ENCODE results near the gene EFCAB6.

EFCAB6 gene

DNA sequence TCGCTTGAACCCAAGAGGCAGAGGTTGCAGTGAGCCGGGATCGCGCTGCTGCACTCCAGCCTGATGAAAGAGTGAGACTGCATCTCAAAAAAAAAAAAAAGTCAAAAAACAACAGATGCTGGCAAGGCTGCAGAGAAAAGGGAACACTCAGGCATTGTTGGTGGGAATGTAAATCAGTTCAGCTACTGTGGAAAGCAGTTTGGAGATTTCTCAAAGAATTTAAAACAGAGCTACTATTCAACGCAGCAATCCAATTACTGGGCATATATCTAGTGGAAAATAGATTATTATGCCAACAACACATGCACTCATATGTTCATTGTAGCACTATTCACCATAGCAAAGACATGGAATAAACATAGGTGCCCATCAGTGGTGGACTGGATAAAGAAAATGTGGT lies 89.7 kb downstream of the EFCAB6 start:
- no peaks in the 10 kb centered on the region for H3K9me3 Mint-ChIP-seq
- no peaks in the 10 kb centered on the region for H3K4me1 Mint-ChIP-seq (ENCODE audit: low read depth)
- H3K27ac Mint-ChIP-seq = no peak overlapping the region
- H3K27me3 Mint-ChIP-seq = no peaks in the 10 kb centered on the region
- DNase-seq = no peak
- no peak overlapping the region for H3K4me3 Mint-ChIP-seq
- H3K36me3 Mint-ChIP-seq (ENCODE audit: low read depth) = no peaks in the 10 kb centered on the region

DNA sequence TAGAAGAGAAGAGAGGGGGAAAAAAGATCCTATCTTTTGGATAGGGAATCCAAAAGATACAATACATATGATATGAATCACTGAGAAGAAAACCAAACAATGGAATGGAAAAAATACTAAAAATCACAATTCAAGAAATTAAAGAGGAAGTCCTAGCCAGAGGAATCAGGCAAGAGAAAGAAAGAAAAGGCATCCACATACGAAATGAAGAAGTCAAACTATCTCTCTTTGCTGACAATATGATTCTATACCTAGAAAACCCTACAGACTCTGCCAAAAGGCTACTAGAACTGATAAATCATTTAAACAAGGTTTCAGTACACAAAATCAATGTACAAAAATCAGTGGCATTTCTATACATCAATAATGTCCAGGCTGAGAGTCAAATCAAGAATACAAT lies 91.4 kb downstream of the EFCAB6 start:
- H3K36me3 Mint-ChIP-seq (ENCODE audit: low read depth) = no peaks in the 10 kb centered on the region
- H3K27me3 Mint-ChIP-seq = no peaks in the 10 kb centered on the region
- H3K9me3 Mint-ChIP-seq = no peaks in the 10 kb centered on the region
- no peak overlapping the region for H3K27ac Mint-ChIP-seq
- no peak for DNase-seq
- H3K4me1 Mint-ChIP-seq (ENCODE audit: low read depth) = no peaks in the 10 kb centered on the region
- no peak overlapping the region for H3K4me3 Mint-ChIP-seq

DNA sequence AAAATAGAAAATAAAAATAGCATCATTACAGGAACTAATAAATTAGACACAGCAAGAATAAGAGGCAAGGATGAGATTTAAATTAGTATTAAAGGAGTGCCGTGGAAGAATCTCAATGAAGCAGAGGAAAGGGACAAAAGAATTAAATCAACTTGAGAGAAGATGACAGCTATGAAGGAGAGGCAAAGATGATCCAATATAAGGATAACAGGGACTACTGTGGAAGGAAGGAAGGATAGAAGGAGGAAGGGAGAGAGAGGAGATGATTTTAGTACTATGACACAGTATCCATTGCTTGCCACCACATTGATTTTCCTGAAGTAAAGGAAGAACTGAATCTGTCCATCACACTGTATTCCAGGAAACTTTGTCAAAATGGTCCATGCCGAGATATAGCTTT lies 98.0 kb downstream of the EFCAB6 start:
- no peaks in the 10 kb centered on the region for H3K36me3 Mint-ChIP-seq (ENCODE audit: low read depth)
- no peak overlapping the region for H3K4me3 Mint-ChIP-seq
- H3K4me1 Mint-ChIP-seq (ENCODE audit: low read depth) = no peaks in the 10 kb centered on the region
- no peak overlapping the region for H3K27ac Mint-ChIP-seq
- no peaks in the 10 kb centered on the region for H3K9me3 Mint-ChIP-seq
- peaks cover 11% of the 10 kb centered on the region for H3K27me3 Mint-ChIP-seq
- no peak for DNase-seq

DNA sequence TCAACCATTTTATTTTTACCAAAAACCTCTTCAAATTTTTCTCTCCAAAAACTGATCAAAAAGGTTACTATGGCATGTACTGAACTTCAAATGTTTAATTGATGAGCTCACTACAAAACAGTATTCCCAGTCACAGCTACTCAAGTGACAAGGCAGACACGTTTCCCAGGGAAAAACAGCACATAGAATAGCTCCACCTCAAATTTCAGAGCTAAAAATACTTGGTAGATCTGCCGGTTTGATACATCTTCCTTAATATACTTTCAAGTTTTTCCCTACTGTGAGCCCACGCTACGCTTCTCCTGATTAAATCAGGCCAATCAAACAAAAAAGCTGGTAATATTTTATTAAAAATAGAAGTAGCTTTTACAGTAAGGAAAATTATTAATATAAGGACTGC lies 100.4 kb downstream of the EFCAB6 start:
- Mint-ChIP-seq H3K4me3 (no peak overlapping the region), H3K27ac (no peak overlapping the region), H3K27me3 (peaks cover 25% of the 10 kb centered on the region), H3K4me1 (ENCODE audit: low read depth) (no peaks in the 10 kb centered on the region), H3K36me3 (ENCODE audit: low read depth) (no peaks in the 10 kb centered on the region), H3K9me3 (no peaks in the 10 kb centered on the region)
- DNase-seq = no peak

DNA sequence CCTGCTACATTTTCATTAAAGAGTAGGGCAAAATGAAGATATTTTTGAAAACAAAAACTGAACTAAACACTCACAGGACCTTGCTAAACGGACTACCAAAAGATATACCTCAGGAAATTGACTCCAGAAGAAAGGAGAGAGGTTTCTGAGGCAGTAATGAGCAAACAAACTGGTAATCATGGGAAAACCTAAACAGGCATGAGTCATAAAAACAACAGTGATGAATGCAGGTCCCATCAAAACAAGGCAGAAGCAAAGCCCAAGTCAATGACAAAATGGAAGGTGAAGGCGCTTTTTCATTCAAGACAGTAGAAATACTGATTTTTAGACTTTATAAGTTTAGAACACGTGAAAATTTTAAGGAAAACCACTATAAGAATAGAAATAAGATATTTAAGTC lies 104.5 kb downstream of the EFCAB6 start:
- Mint-ChIP-seq H3K27ac (no peak overlapping the region), H3K27me3 (peaks cover 27% of the 10 kb centered on the region), H3K9me3 (peaks cover 19% of the 10 kb centered on the region), H3K36me3 (ENCODE audit: low read depth) (no peaks in the 10 kb centered on the region), H3K4me1 (ENCODE audit: low read depth) (no peaks in the 10 kb centered on the region), H3K4me3 (no peak overlapping the region)
- DNase-seq = no peak

DNA sequence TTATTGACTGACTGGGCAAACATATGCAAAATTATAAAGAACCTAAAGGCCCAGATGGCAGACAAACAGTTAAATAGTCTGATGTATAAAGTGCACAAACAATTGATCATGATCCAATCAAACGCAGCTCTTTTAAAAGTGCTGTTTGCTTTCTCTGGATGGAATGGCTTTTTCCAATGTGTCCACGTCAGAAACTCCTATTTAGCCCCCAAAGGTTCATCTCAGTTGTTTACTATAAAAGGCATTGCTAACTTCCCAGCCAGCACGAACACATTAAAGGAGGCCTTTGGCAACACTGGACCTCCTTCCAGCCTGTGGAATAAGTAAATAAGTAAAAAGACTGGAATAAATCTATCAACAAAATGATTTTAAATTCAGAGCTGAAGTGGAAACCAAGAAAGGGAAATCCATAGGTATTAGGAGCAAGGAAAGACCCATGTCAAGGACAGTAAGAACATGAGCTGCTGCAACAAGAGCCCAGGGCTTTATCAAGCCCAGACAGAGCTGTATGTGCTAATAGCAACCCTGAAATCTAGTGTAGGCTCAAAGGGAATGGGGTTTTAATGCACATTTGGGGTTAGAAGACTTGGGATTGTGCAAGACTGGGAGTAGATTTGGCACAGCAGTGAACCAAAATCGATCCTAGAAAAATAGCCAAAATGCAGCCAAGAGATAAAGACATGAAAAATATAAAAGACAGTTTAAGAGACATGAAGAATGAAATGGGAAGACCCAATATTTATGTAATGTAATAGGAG lies 105.4 kb downstream of the EFCAB6 start:
- DNase-seq = no peak
- H3K4me1 Mint-ChIP-seq (ENCODE audit: low read depth) = no peaks in the 10 kb centered on the region
- peaks cover 27% of the 10 kb centered on the region for H3K27me3 Mint-ChIP-seq
- H3K36me3 Mint-ChIP-seq (ENCODE audit: low read depth) = no peaks in the 10 kb centered on the region
- H3K4me3 Mint-ChIP-seq = no peak overlapping the region
- no peak overlapping the region for H3K27ac Mint-ChIP-seq
- peaks cover 19% of the 10 kb centered on the region for H3K9me3 Mint-ChIP-seq

DNA sequence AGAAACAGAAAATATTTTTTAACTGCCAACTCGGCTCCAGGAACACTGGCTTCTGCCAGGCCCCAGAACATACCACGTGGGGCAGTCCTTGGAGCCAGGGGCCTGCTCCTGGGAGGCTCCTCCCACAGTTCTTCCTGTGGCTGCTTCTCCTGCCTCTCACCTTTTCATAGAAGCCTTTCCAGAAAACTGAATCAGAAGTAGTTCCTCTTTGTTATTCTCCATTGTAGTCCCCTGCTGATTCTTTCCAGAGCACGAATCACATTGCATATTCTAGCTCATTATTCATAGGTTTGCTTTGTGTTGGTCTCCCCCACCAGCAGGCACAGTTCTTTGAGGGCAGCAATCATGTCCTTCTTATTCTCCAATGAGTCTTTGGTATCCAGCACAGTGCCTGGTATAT lies 106.0 kb downstream of the EFCAB6 start:
- Mint-ChIP-seq H3K4me3 (no peak overlapping the region), H3K27ac (no peak overlapping the region), H3K36me3 (ENCODE audit: low read depth) (no peaks in the 10 kb centered on the region), H3K4me1 (ENCODE audit: low read depth) (no peaks in the 10 kb centered on the region), H3K27me3 (peaks cover 27% of the 10 kb centered on the region), H3K9me3 (peaks cover 19% of the 10 kb centered on the region)
- no peak for DNase-seq

DNA sequence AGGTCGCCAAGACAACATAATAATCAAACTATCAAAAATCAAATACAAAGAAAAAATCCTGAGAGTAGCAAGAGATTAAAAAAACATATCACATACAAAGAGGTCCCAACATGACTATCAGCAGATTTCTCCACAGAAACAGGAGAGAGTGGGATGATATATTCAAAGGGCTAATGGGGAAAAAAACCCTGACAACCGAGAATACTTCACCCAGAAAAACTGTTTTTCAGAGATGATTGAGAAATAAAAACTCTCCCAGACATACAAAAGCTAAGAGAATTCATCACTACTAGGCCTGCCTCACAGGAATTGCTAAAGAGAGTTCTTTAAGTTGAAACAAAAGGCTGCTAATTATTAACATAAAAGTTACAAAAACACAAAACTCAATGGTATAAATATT lies 108.1 kb downstream of the EFCAB6 start:
- H3K4me1 Mint-ChIP-seq (ENCODE audit: low read depth) = no peaks in the 10 kb centered on the region
- peaks cover 33% of the 10 kb centered on the region for H3K27me3 Mint-ChIP-seq
- H3K4me3 Mint-ChIP-seq = no peak overlapping the region
- no peaks in the 10 kb centered on the region for H3K36me3 Mint-ChIP-seq (ENCODE audit: low read depth)
- no peak overlapping the region for H3K27ac Mint-ChIP-seq
- peaks cover 21% of the 10 kb centered on the region for H3K9me3 Mint-ChIP-seq
- no peak for DNase-seq

DNA sequence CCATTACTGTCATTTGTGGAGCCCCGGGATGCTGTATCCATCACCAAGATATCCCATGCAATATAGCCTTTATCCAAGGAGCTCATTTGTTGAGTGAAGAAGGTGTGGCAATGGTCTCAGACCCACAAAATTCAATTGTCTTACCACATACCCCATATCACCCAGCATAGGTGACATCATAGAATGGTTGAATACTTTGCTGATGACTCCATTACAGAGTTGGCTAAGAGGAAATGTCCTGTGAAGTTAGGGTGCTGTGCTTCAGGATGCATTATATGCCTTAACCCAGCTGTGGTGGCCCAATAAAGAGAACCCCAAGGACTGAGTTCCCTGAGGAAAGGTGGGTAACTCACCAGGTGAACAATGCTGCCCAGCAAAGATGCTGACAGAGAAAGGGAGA lies 113.7 kb downstream of the EFCAB6 start:
- Mint-ChIP-seq H3K27ac (no peak overlapping the region), H3K27me3 (peaks cover 19% of the 10 kb centered on the region), H3K9me3 (peaks cover 9% of the 10 kb centered on the region), H3K36me3 (ENCODE audit: low read depth) (no peaks in the 10 kb centered on the region), H3K4me1 (ENCODE audit: low read depth) (no peaks in the 10 kb centered on the region), H3K4me3 (no peak overlapping the region)
- no peak for DNase-seq

DNA sequence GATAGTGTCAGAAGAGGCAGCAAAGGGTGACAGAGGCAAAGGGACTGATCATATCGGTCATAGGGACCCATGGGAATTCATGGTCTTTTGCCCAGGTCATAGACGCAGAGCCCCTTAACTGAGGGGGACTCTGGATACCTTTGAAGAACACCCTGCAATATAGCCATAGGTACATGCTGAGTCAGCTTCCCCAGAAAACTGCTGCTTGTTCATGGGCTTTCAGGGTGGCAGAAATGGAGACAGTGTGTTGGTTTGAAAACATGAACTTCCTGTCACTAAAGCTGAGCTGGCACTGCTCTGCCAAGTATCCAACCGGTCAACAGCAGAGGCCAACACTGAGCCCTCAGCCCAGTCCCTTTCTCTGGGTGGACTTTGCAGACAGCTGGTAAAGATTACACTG lies 114.2 kb downstream of the EFCAB6 start:
- no peaks in the 10 kb centered on the region for H3K36me3 Mint-ChIP-seq (ENCODE audit: low read depth)
- no peak overlapping the region for H3K4me3 Mint-ChIP-seq
- H3K4me1 Mint-ChIP-seq (ENCODE audit: low read depth) = no peaks in the 10 kb centered on the region
- H3K9me3 Mint-ChIP-seq = peaks cover 8% of the 10 kb centered on the region
- DNase-seq = no peak
- no peak overlapping the region for H3K27ac Mint-ChIP-seq
- peaks cover 23% of the 10 kb centered on the region for H3K27me3 Mint-ChIP-seq

DNA sequence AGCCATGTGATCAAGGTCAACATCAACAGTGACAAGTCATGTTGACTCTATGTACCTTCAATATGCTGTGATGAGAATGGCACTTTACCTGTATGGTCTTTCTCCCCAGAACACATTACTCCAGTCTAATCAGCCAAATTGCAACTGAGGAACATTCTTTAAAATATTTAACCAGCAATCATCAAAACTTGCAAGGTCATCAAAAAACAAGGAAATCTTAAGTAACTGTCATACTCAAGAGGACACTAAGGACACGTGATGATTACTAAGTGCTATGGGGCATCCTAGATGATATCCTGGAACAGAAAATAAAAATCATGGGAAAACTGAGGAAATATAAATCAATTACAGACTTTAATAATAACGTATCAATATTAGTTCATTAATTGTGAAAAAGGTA lies 118.9 kb downstream of the EFCAB6 start:
- peaks cover 33% of the 10 kb centered on the region for H3K27me3 Mint-ChIP-seq
- peaks cover 18% of the 10 kb centered on the region for H3K9me3 Mint-ChIP-seq
- H3K36me3 Mint-ChIP-seq (ENCODE audit: low read depth) = no peaks in the 10 kb centered on the region
- no peak overlapping the region for H3K27ac Mint-ChIP-seq
- DNase-seq = no peak
- H3K4me1 Mint-ChIP-seq (ENCODE audit: low read depth) = no peaks in the 10 kb centered on the region
- no peak overlapping the region for H3K4me3 Mint-ChIP-seq

DNA sequence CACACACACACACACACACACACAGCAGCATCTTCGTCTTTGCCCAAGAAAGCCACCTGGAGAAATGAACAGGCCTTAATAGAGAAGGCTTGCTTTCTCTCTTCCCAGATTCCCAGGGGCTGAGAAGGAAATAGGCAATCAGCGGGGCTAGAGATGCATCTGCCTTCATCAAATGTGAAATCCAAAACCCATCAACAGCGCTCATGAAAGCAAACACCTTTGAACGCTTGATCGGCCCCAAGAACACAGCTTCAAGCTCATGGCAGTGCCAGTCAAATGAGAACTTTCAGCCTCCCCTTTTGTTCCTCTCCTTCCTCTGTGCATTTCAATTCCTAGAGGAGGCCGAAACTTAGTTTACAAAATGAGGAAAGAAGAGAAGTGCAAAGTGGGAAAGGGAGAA lies 122.7 kb downstream of the EFCAB6 start:
- DNase-seq = no peak
- Mint-ChIP-seq H3K27me3 (peaks cover 33% of the 10 kb centered on the region), H3K36me3 (ENCODE audit: low read depth) (no peaks in the 10 kb centered on the region), H3K9me3 (peaks cover 18% of the 10 kb centered on the region), H3K4me1 (ENCODE audit: low read depth) (no peaks in the 10 kb centered on the region), H3K27ac (no peak overlapping the region), H3K4me3 (no peak overlapping the region)

DNA sequence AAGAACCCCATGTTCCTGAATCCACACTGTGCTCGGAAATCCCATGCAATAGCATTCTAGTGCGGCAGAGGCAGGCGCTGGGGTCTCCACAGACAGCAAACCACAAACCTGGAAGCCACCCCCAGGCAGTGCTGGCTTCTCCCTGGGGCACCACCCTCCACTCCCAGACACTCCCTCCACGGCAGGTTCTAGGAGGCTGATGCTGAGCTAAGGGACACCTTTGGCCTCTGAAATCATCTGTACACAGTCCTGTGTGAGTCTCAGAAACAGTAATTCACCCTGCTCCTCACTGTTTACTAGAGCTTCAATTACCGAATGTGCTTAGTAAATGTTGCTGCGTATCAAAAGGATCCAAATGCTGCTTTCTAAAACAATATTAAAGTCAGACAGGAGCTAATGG lies 129.3 kb downstream of the EFCAB6 start:
- Mint-ChIP-seq H3K27me3 (peaks cover 8% of the 10 kb centered on the region), H3K4me3 (no peak overlapping the region), H3K4me1 (ENCODE audit: low read depth) (no peaks in the 10 kb centered on the region), H3K36me3 (ENCODE audit: low read depth) (no peaks in the 10 kb centered on the region), H3K9me3 (peaks cover 6% of the 10 kb centered on the region), H3K27ac (no peak overlapping the region)
- DNase-seq = no peak

DNA sequence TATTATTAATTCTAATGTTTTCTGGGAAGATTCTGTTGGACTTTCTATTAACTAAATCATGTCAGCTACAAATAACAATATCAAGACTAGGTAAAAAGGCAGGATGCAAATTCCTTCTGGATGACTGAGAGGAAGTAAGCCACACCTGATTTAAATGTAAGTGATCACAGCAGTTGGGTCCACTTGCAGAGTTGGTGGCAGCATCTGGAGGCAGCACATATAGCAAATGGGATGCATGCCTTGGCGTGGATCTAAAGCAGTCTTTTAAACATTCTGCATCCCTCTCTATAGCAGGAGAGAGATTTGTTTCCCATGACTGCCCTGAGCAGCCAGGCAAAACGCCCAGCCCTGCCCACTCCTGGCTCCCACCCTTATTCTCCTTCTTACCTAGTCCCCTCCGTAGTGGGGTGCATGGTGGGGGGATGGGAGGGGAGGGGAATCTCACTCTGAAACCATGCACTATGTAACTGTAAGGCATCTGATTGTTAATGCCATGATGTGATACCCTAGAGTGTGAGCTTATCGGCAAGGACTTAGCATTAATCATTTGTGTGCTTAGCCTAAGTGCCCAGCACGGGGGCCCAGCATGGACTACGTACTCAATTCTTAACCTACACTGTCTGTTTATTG lies 130.3 kb downstream of the EFCAB6 start:
- DNase-seq = no peak
- H3K27ac Mint-ChIP-seq = no peak overlapping the region
- peaks cover 6% of the 10 kb centered on the region for H3K9me3 Mint-ChIP-seq
- H3K4me1 Mint-ChIP-seq (ENCODE audit: low read depth) = no peaks in the 10 kb centered on the region
- H3K27me3 Mint-ChIP-seq = peaks cover 8% of the 10 kb centered on the region
- H3K36me3 Mint-ChIP-seq (ENCODE audit: low read depth) = no peaks in the 10 kb centered on the region
- no peak overlapping the region for H3K4me3 Mint-ChIP-seq

DNA sequence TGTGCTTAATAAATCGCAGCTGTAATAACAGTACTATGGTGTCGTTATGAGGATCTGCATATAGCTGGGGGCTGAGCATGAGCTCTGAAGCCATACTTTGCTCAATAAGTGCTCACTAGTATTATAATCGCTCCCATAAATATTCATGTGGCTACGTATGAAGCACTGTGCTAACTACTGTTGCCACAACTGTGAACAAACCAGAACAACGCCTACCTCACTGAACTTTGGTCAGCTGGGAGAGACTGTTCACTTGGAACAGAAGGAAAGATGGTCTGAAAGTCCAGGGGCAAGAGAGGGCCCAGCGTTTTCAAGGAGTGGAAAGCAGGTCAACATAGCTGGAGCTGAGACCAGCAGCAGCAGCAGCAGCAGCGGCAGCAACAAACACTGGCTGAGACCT lies 141.6 kb downstream of the EFCAB6 start:
- H3K4me1 Mint-ChIP-seq (ENCODE audit: low read depth) = no peaks in the 10 kb centered on the region
- H3K9me3 Mint-ChIP-seq = no peaks in the 10 kb centered on the region
- H3K27me3 Mint-ChIP-seq = peaks cover 5% of the 10 kb centered on the region
- no peak for DNase-seq
- H3K4me3 Mint-ChIP-seq = no peak overlapping the region
- H3K27ac Mint-ChIP-seq = no peak overlapping the region
- no peaks in the 10 kb centered on the region for H3K36me3 Mint-ChIP-seq (ENCODE audit: low read depth)

All from activated T-cell treated with anti-CD3 and anti-CD28 coated beads, Interleukin-2, amount 50 U/mL, for 24 hours (primary cell).